Keratinocyte (primary cell): ENCODE results near the gene DCHS2. TPM values are rescaled to one million over a fixed set of nuclear protein-coding genes. Genes with fewer than 3 reads are reported as not detected.

Source experiments
- DNase-seq: peaks from one replicate; pipeline ENCODE4 v3.0.0-alpha.2; 2011; ENCODE audit warnings: low read depth, missing footprints, low spot score
- FAIRE-seq: peaks from 2 replicates; lab custom pipeline; 2011; peaks lifted over from hg19 to GRCh38; lab: Jason Lieb, UNC
- H2AFZ ChIP-seq: 2 replicates; pipeline ENCODE4 v1.6.0; 2012; ENCODE audit warnings: low read length, control low read depth, inconsistent platforms; ENCODE audit not compliant: control insufficient read depth
- H3K27ac ChIP-seq: 2 replicates; pipeline ENCODE4 v1.5.1; 2011; ENCODE audit warnings: low read length; ENCODE audit not compliant: control insufficient read depth, insufficient read depth
- H3K27me3 ChIP-seq: 3 replicates; pipeline ENCODE4 v1.6.0; 2011; ENCODE audit warnings: low read length; ENCODE audit not compliant: control insufficient read depth, insufficient read depth; ENCODE audit errors: extremely low read depth
- H3K36me3 ChIP-seq, 2 experiments: 2 replicates in 1 of 2; 3 replicates in 1 of 2; pipeline ENCODE4 v1.5.1; 2011; ENCODE audit warnings: low read length in 2 of 2, mild to moderate bottlenecking in 1 of 2; ENCODE audit not compliant: control insufficient read depth in 2 of 2, insufficient read depth in 2 of 2; ENCODE audit errors: extremely low read depth in 1 of 2
- H3K4me1 ChIP-seq: 3 replicates; pipeline ENCODE4 v1.5.1; 2011; ENCODE audit warnings: low read length; ENCODE audit not compliant: control insufficient read depth, insufficient read depth; ENCODE audit errors: extremely low read depth
- H3K4me2 ChIP-seq: 3 replicates; pipeline ENCODE4 v1.6.0; 2011; ENCODE audit warnings: low read depth, low read length; ENCODE audit not compliant: control insufficient read depth, insufficient read depth; ENCODE audit errors: extremely low read depth
- H3K4me3 ChIP-seq, 3 experiments: fragments of 200-600 bp in 1 of 3; sonication (generic) in 1 of 3; 2 replicates in 2 of 3; 3 replicates in 1 of 3; pipeline ENCODE4 v1.5.1; 2011 to 2016; ENCODE audit warnings: low read length in 3 of 3, mild to moderate bottlenecking in 3 of 3, control low read depth in 2 of 3, inconsistent platforms in 1 of 3, low read depth in 1 of 3, mixed read lengths in 1 of 3, mixed run types in 1 of 3, moderate library complexity in 1 of 3; ENCODE audit not compliant: control insufficient read depth in 2 of 3, insufficient read depth in 2 of 3; ENCODE audit errors: extremely low read depth in 1 of 3
- H3K79me2 ChIP-seq: 2 replicates; pipeline ENCODE4 v1.6.0; 2012; ENCODE audit warnings: low read length; ENCODE audit not compliant: control insufficient read depth, insufficient read depth
- H3K9ac ChIP-seq: 3 replicates; pipeline ENCODE4 v1.6.0; 2011; ENCODE audit warnings: low read length; ENCODE audit not compliant: control insufficient read depth, insufficient read depth; ENCODE audit errors: extremely low read depth
- H3K9me1 ChIP-seq: 3 replicates; pipeline ENCODE4 v1.6.0; 2011; ENCODE audit warnings: low read length; ENCODE audit not compliant: control insufficient read depth, insufficient read depth; ENCODE audit errors: extremely low read depth
- H3K9me3 ChIP-seq: 2 replicates; pipeline ENCODE4 v1.5.1; 2012; ENCODE audit warnings: low read depth, low read length; ENCODE audit not compliant: control insufficient read depth
- H4K20me1 ChIP-seq: 3 replicates; pipeline ENCODE4 v1.6.0; 2011; ENCODE audit warnings: low read length; ENCODE audit not compliant: control insufficient read depth, insufficient read depth; ENCODE audit errors: extremely low read depth
- CTCF ChIP-seq, 3 experiments: IDR thresholded peaks in 1 of 3; conservative IDR thresholded peaks in 1 of 3; optimal IDR thresholded peaks in 1 of 3; 2 replicates in 2 of 3; 3 replicates in 1 of 3; pipeline versions ENCODE3 to v1.5.1; 2011; ENCODE audit warnings: low read length in 3 of 3, mild to moderate bottlenecking in 3 of 3, moderate library complexity in 2 of 3, control low read depth in 1 of 3, inconsistent platforms in 1 of 3; ENCODE audit not compliant: insufficient read depth in 2 of 3; ENCODE audit errors: extremely low read depth in 1 of 3
- EZH2 ChIP-seq: IDR thresholded peaks from one replicate; pipeline ENCODE4 v1.6.1; 2012; ENCODE audit warnings: inconsistent platforms, mild to moderate bottlenecking, low read length, moderate library complexity
- dilution Hi-C: fragments of 300-500 bp; cut with MboI; formaldehyde crosslinking; loops from one replicate; pipeline ENCODE4 v1.7.0; 2020; ENCODE audit warnings: low sequenced_read_pairs; ENCODE audit not compliant: extremely low pct_ligation_motif_present
- polyA plus RNA-seq, 5 experiments: library from polyadenylated mRNA; depleted of rRNA in 3 of 5; stranded (reverse) in 3 of 5; stranded (forward) in 1 of 5; unstranded in 1 of 5; fragments of >200 nt; gene quantifications; 1 replicate in 1 of 5; 2 replicates in 3 of 5; 3 replicates in 1 of 5; pipeline versions ENCODE4 v1.2.1 to v1.2.3, GENCODE V29; 2011 to 2012; ENCODE audit warnings: missing spikeins in 2 of 5, low read depth in 1 of 5, low replicate concordance in 1 of 5

The DCHS2 gene
- polyA plus RNA-seq, 1 donor (not counting 4 experiments of a cell fraction or from before 2014, with no cell fraction given), result 0.01 TPM

DNA sequence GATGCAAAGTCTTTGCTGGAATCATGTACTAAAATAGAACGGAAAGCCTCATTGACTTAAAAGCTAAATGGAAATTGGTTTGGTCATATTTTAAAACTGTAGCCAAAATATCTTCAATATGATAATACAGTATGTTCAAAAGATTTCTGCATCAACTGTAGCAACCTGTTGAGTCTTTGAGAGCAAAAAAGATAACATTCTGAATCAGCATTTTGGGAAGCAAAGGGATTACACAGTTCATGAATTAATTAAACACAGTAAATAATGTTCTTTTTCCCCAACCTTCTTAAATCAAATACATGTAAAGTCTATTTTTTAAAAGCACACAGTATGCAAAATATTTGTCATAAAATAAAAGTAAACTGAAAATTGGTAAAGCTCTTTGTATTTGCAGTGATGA is 50.5 kb downstream of the DCHS2 start:
- no peak overlapping the region for H3K4me2 ChIP-seq
- no peaks in the 10 kb centered on the region for H4K20me1 ChIP-seq
- no peaks in the 10 kb centered on the region for H3K27me3 ChIP-seq
- H3K4me1 ChIP-seq, result no peaks in the 10 kb centered on the region
- H3K4me3 ChIP-seq, result no peak overlapping the region
- no peak overlapping the region for H2AFZ ChIP-seq
- H3K36me3 ChIP-seq, result no peaks in the 10 kb centered on the region
- FAIRE-seq, result no peak
- no peak for DNase-seq
- no peak overlapping the region for H3K27ac ChIP-seq
- H3K9me1 ChIP-seq, result no peaks in the 10 kb centered on the region
- H3K79me2 ChIP-seq, result no peaks in the 10 kb centered on the region
- dilution Hi-C loops, result no loop called here
- no peak for TF ChIP-seq CTCF (optimal IDR thresholded peaks at IDR 0.05 in 1 of 3, IDR thresholded peaks at IDR 0.05 in 1 of 3, conservative IDR thresholded peaks at IDR 0.05 in 1 of 3; ENCODE audit: extremely low read depth in 1 of 3, insufficient read depth in 2 of 3, low read length in 3 of 3)
- TF ChIP-seq EZH2, result no peak
- no peaks in the 10 kb centered on the region for H3K9me3 ChIP-seq
- H3K9ac ChIP-seq, result no peak overlapping the region

DNA sequence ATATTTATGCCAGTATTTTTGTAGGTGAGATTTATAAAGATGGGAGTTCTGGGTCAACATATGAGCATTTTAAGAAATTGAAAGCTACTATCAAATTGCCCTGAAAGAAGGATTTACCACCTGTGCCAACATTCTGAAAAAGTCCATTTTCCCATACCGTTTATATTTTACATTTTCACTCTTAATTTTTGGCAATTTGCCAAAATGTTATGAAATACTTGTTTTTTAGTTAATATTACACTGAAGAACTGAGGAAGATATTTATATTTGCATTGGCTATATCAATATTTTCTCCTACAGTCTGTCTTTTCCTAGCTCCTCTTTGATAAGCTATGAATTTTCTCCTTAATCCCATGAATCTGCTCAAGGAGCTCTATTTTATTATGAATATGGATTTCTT is 52.4 kb downstream of the DCHS2 start:
- H3K36me3 ChIP-seq, result no peaks in the 10 kb centered on the region
- no peak overlapping the region for H3K27ac ChIP-seq
- no peaks in the 10 kb centered on the region for H3K4me1 ChIP-seq
- TF ChIP-seq CTCF (optimal IDR thresholded peaks at IDR 0.05 in 1 of 3, IDR thresholded peaks at IDR 0.05 in 1 of 3, conservative IDR thresholded peaks at IDR 0.05 in 1 of 3; ENCODE audit: extremely low read depth in 1 of 3, insufficient read depth in 2 of 3, low read length in 3 of 3), result no peak
- no peak for TF ChIP-seq EZH2
- H3K4me3 ChIP-seq, result no peak overlapping the region
- H3K9ac ChIP-seq, result no peak overlapping the region
- no peaks in the 10 kb centered on the region for H4K20me1 ChIP-seq
- FAIRE-seq (no peak), DNase-seq (no peak)
- H3K27me3 ChIP-seq, result no peaks in the 10 kb centered on the region
- H2AFZ ChIP-seq, result no peak overlapping the region
- dilution Hi-C loops, result no loop called here
- no peaks in the 10 kb centered on the region for H3K9me1 ChIP-seq
- no peak overlapping the region for H3K4me2 ChIP-seq
- no peaks in the 10 kb centered on the region for H3K79me2 ChIP-seq
- H3K9me3 ChIP-seq, result no peaks in the 10 kb centered on the region
